ENCODE data around the gene SAPCD1.

SAPCD1 gene

DNA sequence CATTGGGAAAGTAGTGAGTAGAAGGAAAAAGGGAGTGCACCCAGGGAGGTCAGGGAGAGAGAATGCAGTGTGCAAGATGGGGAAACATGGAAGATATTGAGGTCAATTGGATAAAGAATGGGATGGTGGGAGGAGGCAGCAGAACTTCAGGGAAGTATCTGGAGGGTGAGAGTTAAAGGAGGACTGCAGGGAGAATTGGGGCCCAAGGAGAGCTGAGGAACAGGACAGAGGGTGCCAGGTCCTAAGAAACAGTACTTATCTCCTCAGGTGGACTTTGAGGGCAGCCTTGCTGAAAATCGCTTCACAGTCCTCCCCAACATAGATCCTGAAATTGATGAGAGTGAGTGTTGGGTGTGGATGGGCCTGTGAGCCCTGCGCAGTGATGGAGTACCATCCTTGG, 4.2 kb upstream of the SAPCD1 start:
- no peak for DNase-seq

DNA sequence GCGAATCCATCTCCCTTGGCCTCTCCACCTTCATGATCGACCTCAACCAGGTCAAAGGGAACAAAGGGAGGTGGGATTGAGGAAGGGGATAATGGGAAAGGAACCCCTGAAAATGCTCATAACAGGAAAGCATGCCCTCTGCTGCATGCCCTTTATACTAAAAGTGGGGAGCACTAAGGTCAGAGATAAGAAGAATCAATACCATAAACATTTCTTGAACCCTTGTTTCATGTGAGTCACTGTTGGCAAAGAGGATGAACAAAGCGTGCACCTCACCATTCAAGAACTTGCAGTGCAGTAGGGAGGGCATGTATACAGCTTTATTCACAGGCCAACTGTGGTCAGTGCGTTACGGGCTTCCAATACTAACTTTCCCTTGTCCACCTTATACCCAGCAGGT, 1.7 kb upstream of the SAPCD1 start:
- no peak for DNase-seq

- no peak for DNase-seq
Measured at GRCh38 chr6:31761343-31761742, 1.1 kb upstream of the SAPCD1 start.

- DNase-seq: no peak
Measured at GRCh38 chr6:31762878-31763618, 592 bp downstream of the SAPCD1 start.

DNA sequence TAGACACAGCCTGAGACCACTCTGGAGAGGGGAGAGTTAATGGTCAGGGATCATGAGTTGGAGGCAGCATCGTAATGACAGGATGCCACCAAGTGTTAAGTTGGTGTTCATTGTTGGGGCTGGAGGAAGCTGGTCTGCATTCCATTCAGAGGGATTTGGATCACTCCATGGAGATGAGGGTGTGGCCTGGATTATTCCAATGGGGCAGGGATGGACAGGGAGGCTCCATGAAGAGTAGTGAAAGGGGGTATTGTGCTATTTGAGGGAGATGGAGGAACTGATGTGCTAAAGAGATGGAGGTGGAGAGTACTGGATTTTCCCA, 1.1 kb downstream of the SAPCD1 start:
- DNase-seq: no peak

DNA sequence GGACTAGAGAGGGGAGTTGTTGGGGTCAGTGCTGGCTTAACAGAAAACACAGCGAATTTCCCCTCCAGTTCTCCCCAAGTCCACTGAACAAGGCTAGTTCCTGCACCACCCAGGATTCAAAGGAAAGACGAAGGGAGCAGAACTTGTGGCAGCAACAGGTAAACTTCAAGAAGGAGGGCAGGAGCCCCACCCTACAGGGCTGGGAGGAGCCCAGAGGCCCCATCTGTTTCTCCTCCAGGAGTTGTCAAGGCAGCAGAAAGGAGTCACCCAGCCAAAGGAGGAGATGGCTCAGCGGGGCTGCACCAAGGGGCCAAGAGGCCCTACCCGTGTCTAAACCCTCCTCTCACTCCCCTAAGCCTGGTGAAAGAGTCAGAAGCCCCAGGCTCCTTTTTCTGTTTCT, 1.7 kb downstream of the SAPCD1 start:
- DNase-seq: no peak

GRCh38 chr6:31765559-31765909, 3.1 kb downstream of the SAPCD1 start:
- no peak for DNase-seq

- DNase-seq: no peak
Measured at GRCh38 chr6:31765910-31766794, 3.7 kb downstream of the SAPCD1 start.

- no peak for DNase-seq
Measured at GRCh38 chr6:31767096-31767645, 4.7 kb downstream of the SAPCD1 start.

GRCh38 chr6:31768363-31769257, 6.2 kb downstream of the SAPCD1 start:
- no peak for DNase-seq

DNA sequence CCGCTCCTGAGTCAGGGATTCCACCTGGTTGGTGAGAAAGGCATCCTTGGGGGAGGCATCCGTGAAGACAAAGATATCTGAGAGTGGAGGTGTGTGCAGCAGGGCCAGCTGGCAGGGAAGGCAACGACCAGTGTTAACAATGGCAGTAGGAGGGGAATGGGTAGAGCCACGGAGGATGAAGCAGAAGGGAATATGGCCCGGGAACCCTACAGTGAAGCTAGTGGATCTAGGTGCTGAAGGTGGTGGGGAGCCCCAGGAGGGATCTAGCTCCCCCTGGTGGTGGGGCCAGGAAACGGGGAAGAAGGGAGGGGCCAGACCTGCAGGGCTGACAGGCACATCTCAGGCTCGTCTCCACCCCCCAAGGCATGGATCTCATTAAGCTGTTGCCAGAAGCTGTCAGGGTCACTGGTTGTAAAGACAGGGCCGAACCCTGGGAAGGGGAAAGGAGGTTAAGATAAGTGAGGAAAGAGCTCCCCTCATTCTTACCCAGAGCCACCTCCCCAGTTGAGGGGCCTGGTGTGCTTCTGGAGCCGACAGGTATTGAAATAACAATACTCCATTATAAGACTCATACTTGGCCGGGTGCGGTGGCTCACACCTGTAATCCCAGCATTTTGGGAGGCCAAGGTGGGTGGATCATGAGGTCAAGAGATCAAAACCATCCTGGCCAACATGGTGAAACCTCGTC, 7.4 kb downstream of the SAPCD1 start:
- DNase-seq: no peak

GRCh38 chr6:31770860-31771259, 8.4 kb downstream of the SAPCD1 start:
- no peak for DNase-seq

DNA sequence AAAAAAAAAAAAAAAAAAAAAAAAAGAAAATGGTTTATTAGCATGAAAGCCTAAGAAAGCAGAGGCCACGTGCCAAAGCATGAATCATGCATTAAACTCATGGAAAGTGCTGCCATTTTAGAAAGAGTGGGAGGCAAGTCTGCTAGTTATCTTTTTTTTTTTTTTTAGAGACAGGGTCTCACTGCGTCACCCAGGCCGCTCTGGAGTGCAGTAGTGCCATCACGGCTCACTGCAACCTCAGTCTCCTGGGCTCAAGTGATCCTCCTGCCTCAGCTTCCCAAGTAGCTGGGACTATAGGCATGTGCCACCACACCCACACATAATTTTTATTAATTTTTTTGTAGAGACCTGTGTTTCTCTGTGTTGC, 9.5 kb downstream of the SAPCD1 start:
- no peak for DNase-seq

- DNase-seq: no peak
Measured at GRCh38 chr6:31775184-31775583, 12.7 kb downstream of the SAPCD1 start.

GRCh38 chr6:31775633-31776484, 13.4 kb downstream of the SAPCD1 start:
- no peak for DNase-seq

GRCh38 chr6:31776485-31776988, 14.1 kb downstream of the SAPCD1 start:
- peak; percentile 73 for DNase-seq

DNA sequence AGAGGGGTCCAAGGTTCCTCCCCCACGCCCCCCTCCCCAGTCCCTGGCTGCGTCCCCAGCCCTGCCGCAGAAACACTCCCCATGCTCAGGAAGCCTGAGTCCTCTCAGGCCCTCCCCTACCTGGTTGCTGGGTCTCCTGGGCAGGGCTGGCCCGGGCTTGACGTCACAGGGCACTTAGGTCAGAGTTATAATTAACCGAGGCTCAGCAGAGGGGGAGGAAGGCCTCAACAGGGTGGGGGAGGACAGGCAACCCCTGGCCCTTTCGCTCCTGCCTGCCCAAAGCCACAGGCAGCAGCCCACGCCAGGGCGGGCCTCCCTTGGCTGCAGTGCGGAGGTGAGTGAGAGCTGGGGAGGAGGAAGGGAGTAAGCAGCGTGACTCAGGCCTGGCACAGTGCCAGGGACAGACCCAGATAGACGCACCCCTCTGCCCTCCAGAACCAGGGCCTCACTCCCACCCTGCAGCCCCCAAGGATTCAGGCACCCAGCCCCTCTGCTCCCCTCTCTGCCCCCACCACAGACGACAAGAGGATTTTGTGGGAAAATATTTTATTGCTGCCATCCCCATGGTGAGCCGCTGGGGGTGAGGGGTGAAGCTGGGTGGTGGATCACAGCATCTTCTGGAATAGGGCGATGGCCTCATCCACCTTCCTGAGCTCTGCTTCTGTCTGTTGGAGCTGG, 14.7 kb downstream of the SAPCD1 start, which contains the start of gene VWA7:
Gene VWA7 (minus strand): TSS at position 340 of the 678 bp plus-strand sequence. CDS start 549 bp downstream, outside the sequence.
- DNase-seq: peak; percentile 73

GRCh38 chr6:31777667-31778050, 15.2 kb downstream of the SAPCD1 start:
- DNase-seq: no peak

GRCh38 chr6:31778193-31778592, 15.7 kb downstream of the SAPCD1 start:
- DNase-seq: no peak

GRCh38 chr6:31778999-31779885, 16.8 kb downstream of the SAPCD1 start:
- no peak for DNase-seq
